GM12891 (cell line): ENCODE data around the gene AAK1.

Experiments
- POLR2A ChIP-seq: IDR thresholded peaks from 2 replicates; pipeline ENCODE4 v1.6.1; 2011; ENCODE audit warnings: low read depth, low read length, control low read depth
- POLR2AphosphoS5 ChIP-seq: IDR thresholded peaks from 2 replicates; pipeline ENCODE4 v1.6.1; 2011; ENCODE audit warnings: low read depth, low read length, control low read depth

GRCh38 chr2:69689466-69689865 lies 45.9 kb upstream of the AAK1 start:
- TF ChIP-seq POLR2A (no peak), POLR2AphosphoS5 (no peak)
